ENCODE data around the gene RDH14. TPM values are rescaled to one million over a fixed set of nuclear protein-coding genes. Genes with fewer than 3 reads are reported as not detected.

RDH14 gene
- total RNA-seq, 1 donor from 2014 or later, result 27.8 TPM

DNA sequence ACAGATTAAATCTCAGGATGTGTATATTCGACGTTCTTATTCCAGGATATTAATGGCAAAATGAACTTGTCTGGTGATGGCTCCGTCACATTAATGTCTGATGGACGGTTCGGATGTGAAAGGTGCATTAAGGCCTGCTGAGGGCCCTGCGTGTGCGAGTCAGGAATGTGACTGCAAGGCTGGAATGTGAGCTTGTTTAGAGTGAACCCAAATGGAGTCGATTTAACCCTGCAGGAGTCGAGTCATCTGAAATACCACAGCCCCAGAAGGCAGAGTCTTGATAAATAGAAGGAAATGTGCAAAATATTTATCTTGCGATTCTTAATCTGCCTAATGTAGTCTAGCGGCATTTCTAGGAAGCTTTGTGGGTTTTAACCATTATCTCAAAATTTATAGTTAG is 44.3 kb downstream of the RDH14 start:
- H3K4me3 ChIP-seq (ENCODE audit: low read depth, low read length), result no peak overlapping the region
- no peaks in the 10 kb centered on the region for H3K36me3 ChIP-seq (ENCODE audit: control insufficient read depth, insufficient read depth, low read length)
- no peak for DNase-seq (ENCODE audit: low read depth)
- no peak for TF ChIP-seq CTCF (IDR thresholded peaks at IDR 0.05; ENCODE audit: insufficient read depth, low read length, poor library complexity, severe bottlenecking)
- no peaks in the 10 kb centered on the region for H3K27me3 ChIP-seq (ENCODE audit: control insufficient read depth, insufficient read depth, low read length)

- no peaks in the 10 kb centered on the region for H3K27me3 ChIP-seq (ENCODE audit: control insufficient read depth, insufficient read depth, low read length)
- no peak for TF ChIP-seq CTCF (IDR thresholded peaks at IDR 0.05; ENCODE audit: insufficient read depth, low read length, poor library complexity, severe bottlenecking)
- H3K36me3 ChIP-seq (ENCODE audit: control insufficient read depth, insufficient read depth, low read length), result no peaks in the 10 kb centered on the region
- H3K4me3 ChIP-seq (ENCODE audit: low read depth, low read length), result no peak overlapping the region
- DNase-seq (ENCODE audit: low read depth), result no peak
Measured at GRCh38 chr2:18514526-18515461, 45.7 kb downstream of the RDH14 start.

DNA sequence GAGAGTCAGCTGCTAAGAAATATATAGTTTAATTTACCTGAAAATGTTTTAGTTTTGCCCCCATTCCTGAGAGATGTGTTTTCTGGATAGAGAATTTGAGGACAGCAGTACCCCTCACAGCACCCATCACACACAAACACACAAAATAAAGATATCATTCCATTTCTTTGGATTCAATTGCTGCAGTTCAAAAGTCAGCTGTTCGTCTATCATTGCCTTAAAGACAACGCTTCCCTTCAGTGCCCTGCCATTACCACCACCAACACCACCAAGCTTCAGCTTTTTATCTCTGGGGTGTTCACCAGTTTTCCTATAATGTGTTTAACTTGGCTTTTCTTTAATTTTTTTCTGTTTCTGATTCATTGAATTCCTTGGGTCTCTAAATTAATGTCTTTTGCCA is 49.7 kb downstream of the RDH14 start:
- no peaks in the 10 kb centered on the region for H3K36me3 ChIP-seq (ENCODE audit: control insufficient read depth, insufficient read depth, low read length)
- H3K27me3 ChIP-seq (ENCODE audit: control insufficient read depth, insufficient read depth, low read length), result no peaks in the 10 kb centered on the region
- no peak for TF ChIP-seq CTCF (IDR thresholded peaks at IDR 0.05; ENCODE audit: insufficient read depth, low read length, poor library complexity, severe bottlenecking)
- no peak overlapping the region for H3K4me3 ChIP-seq (ENCODE audit: low read depth, low read length)
- no peak for DNase-seq (ENCODE audit: low read depth)

DNA sequence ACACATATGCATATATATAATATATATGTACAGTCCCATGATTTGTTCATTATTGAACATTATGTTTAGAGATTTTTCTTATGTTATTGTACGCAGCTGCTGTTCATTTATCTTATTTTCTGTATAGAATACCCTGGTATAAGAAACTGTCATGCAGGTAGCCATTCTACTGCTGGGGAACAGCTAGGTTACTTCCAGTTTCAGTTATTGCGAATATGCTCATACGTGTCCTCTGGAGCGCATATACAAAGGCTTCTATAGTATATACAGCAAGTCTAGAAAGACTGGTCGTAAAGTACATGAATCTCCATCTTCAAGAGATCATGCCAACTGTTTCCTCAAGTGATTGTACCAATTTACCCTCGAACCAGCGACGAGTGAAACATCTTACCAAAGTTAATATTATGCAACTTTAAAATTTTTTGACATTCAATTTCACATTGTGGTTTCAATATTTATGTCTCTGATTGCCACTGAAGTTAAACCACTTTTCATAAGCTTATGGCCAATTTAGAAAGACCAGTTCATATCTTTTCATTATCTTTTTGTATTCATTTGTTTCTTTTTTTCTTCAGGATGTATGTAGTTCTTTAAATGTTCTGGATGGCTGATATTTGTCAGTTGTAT is 53.5 kb downstream of the RDH14 start:
- TF ChIP-seq CTCF (IDR thresholded peaks at IDR 0.05; ENCODE audit: insufficient read depth, low read length, poor library complexity, severe bottlenecking), result no peak
- Histone ChIP-seq H3K27me3 (ENCODE audit: control insufficient read depth, insufficient read depth, low read length) (no peaks in the 10 kb centered on the region), H3K4me3 (ENCODE audit: low read depth, low read length) (no peak overlapping the region), H3K36me3 (ENCODE audit: control insufficient read depth, insufficient read depth, low read length) (no peaks in the 10 kb centered on the region)
- no peak for DNase-seq (ENCODE audit: low read depth)

DNA sequence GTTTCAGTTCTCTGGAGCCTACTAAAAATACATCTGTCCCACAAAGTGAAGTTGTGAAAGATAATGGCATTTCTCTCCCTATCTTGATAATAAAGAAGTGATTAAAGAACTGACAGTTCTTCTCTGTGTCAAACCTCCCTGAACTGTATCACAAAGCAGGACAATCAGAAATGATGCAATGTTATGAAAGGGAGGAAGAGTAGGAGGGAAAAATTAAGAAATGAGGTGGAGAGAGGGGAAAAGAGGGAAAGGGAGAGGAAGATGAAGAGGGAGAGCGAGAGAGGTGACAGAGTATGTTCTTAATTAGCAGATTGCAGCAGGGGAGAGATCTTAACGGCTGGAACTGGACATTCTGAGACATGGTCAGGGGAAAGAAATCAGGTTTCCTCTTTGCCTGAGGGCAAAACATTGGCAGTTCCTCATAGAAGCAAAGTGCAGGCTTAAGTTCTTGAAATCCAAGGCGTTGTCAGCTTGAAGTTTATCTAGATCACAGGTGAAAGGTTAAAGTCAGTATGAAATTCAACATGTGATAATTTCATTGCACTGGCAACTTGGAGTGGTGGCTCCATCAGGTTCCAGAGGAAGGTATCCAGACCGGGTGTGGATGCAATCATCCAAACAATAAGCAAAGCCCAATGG is 54.6 kb downstream of the RDH14 start:
- no peaks in the 10 kb centered on the region for H3K36me3 ChIP-seq (ENCODE audit: control insufficient read depth, insufficient read depth, low read length)
- no peak for DNase-seq (ENCODE audit: low read depth)
- H3K27me3 ChIP-seq (ENCODE audit: control insufficient read depth, insufficient read depth, low read length), result no peaks in the 10 kb centered on the region
- no peak overlapping the region for H3K4me3 ChIP-seq (ENCODE audit: low read depth, low read length)
- TF ChIP-seq CTCF (IDR thresholded peaks at IDR 0.05; ENCODE audit: insufficient read depth, low read length, poor library complexity, severe bottlenecking), result no peak

Other genes starting within 250 kb of the RDH14 start
- gene NT5C1B, start 28.9 kb upstream of the RDH14 start, total RNA-seq, result not detected in 2 replicates

Measured in kidney epithelial cell (primary cell).